ENCODE data around the gene ADGRV1.

Gene ADGRV1

GRCh38 chr5:90886381-90886780 lies 327.8 kb downstream of the ADGRV1 start:
- no peak overlapping the region for H3K4me3 ChIP-seq (ENCODE audit: insufficient read length, low read depth)
- no peak overlapping the region for H3K9ac ChIP-seq (ENCODE audit: insufficient read length, low read depth)
- DNase-seq (ENCODE audit: low read depth, low spot score), result no peak
- H3K4me1 ChIP-seq (ENCODE audit: insufficient read depth, insufficient read length), result no peaks in the 10 kb centered on the region
- no peaks in the 10 kb centered on the region for H3K27me3 ChIP-seq (ENCODE audit: insufficient read depth, insufficient read length)
- no peaks in the 10 kb centered on the region for H3K36me3 ChIP-seq (ENCODE audit: insufficient read depth, insufficient read length, low read length)
- no peaks in the 10 kb centered on the region for H3K9me3 ChIP-seq (ENCODE audit: insufficient read depth, low read length)
- TF ChIP-seq SUZ12 (IDR thresholded peaks at IDR 0.05; ENCODE audit: extremely low read depth, insufficient read depth, insufficient read length) (no peak), ZNF274 (IDR thresholded peaks at IDR 0.05; ENCODE audit: low read depth, low read length) (no peak), YY1 (IDR thresholded peaks at IDR 0.05; ENCODE audit: insufficient read depth, insufficient read length) (no peak)

GRCh38 chr5:90888511-90889324 lies 330.1 kb downstream of the ADGRV1 start:
- H3K36me3 ChIP-seq (ENCODE audit: insufficient read depth, insufficient read length, low read length), result no peaks in the 10 kb centered on the region
- H3K4me3 ChIP-seq (ENCODE audit: insufficient read length, low read depth), result no peak overlapping the region
- no peak overlapping the region for H3K9ac ChIP-seq (ENCODE audit: insufficient read length, low read depth)
- no peaks in the 10 kb centered on the region for H3K9me3 ChIP-seq (ENCODE audit: insufficient read depth, low read length)
- TF ChIP-seq SUZ12 (IDR thresholded peaks at IDR 0.05; ENCODE audit: extremely low read depth, insufficient read depth, insufficient read length), result no peak
- no peak for TF ChIP-seq ZNF274 (IDR thresholded peaks at IDR 0.05; ENCODE audit: low read depth, low read length)
- TF ChIP-seq YY1 (IDR thresholded peaks at IDR 0.05; ENCODE audit: insufficient read depth, insufficient read length), result no peak
- no peaks in the 10 kb centered on the region for H3K27me3 ChIP-seq (ENCODE audit: insufficient read depth, insufficient read length)
- H3K4me1 ChIP-seq (ENCODE audit: insufficient read depth, insufficient read length), result no peaks in the 10 kb centered on the region
- no peak for DNase-seq (ENCODE audit: low read depth, low spot score)

DNA sequence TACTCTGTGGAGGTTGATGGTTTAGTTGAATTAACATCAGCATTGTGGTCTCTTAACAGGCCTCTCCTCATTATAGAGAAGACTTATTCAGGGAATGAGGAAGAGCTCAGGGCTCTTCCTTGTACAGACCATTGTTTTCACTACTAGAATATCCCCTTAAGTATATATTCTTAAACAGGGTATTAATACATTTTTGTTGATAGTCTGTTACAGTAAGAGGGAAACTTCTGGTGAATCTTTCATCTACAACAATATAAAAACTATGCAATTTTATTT lies 330.7 kb downstream of the ADGRV1 start:
- no peaks in the 10 kb centered on the region for H3K36me3 ChIP-seq (ENCODE audit: insufficient read depth, insufficient read length, low read length)
- H3K9ac ChIP-seq (ENCODE audit: insufficient read length, low read depth), result no peak overlapping the region
- no peak for DNase-seq (ENCODE audit: low read depth, low spot score)
- H3K27me3 ChIP-seq (ENCODE audit: insufficient read depth, insufficient read length), result no peaks in the 10 kb centered on the region
- H3K4me3 ChIP-seq (ENCODE audit: insufficient read length, low read depth), result no peak overlapping the region
- TF ChIP-seq ZNF274 (IDR thresholded peaks at IDR 0.05; ENCODE audit: low read depth, low read length), result no peak
- TF ChIP-seq SUZ12 (IDR thresholded peaks at IDR 0.05; ENCODE audit: extremely low read depth, insufficient read depth, insufficient read length), result no peak
- TF ChIP-seq YY1 (IDR thresholded peaks at IDR 0.05; ENCODE audit: insufficient read depth, insufficient read length), result no peak
- H3K4me1 ChIP-seq (ENCODE audit: insufficient read depth, insufficient read length), result no peaks in the 10 kb centered on the region
- no peaks in the 10 kb centered on the region for H3K9me3 ChIP-seq (ENCODE audit: insufficient read depth, low read length)

DNA sequence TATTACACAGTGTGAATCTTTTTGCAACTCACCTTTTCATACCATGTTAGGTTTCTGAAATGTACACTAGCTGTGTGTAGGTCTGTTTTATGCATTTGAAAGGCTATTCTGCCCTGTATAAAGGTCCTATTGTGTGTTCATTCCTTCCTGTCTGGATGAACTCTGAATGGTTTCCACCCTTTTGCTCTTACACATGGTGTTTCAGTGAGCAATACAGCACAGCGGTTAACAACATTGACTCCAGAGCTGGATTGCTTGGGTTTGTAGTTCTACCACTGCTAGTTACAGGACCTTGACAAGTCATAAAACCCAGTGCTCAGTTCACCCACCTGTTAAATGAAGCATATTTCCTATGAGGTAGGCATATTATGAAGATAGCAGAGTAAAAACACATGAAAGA lies 331.6 kb downstream of the ADGRV1 start:
- TF ChIP-seq ZNF274 (IDR thresholded peaks at IDR 0.05; ENCODE audit: low read depth, low read length) (no peak), YY1 (IDR thresholded peaks at IDR 0.05; ENCODE audit: insufficient read depth, insufficient read length) (no peak), SUZ12 (IDR thresholded peaks at IDR 0.05; ENCODE audit: extremely low read depth, insufficient read depth, insufficient read length) (no peak)
- DNase-seq (ENCODE audit: low read depth, low spot score), result no peak
- Histone ChIP-seq H3K4me1 (ENCODE audit: insufficient read depth, insufficient read length) (no peaks in the 10 kb centered on the region), H3K36me3 (ENCODE audit: insufficient read depth, insufficient read length, low read length) (no peaks in the 10 kb centered on the region), H3K9ac (ENCODE audit: insufficient read length, low read depth) (no peak overlapping the region), H3K4me3 (ENCODE audit: insufficient read length, low read depth) (no peak overlapping the region), H3K27me3 (ENCODE audit: insufficient read depth, insufficient read length) (no peaks in the 10 kb centered on the region), H3K9me3 (ENCODE audit: insufficient read depth, low read length) (no peaks in the 10 kb centered on the region)

DNA sequence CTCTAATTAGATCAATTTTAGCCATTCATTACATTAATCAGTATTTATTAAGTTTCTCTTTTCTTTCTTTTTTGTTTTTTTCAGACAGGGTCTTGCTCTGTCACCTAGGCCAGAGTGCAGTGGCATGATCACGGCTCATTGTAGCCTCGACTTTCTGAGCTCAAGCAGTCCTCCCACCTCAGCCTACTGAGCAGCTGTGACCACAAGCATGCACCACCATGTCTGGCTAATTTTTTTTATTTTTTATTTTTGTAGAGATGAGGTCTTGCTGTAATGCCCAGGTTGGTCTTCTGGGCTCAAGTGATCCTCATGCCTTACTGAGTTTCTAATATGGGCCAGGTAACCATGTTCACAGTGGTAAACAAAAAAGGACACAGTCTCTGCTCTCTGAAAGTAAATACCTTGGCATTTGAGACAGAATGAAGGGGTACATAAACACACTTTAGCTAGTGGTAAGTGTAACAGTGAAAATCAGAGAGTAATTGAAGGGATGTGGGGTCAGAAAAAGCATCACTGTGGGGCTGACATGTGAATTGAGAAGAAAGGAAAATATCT lies 336.3 kb downstream of the ADGRV1 start:
- Histone ChIP-seq H3K27me3 (ENCODE audit: insufficient read depth, insufficient read length) (no peaks in the 10 kb centered on the region), H3K36me3 (ENCODE audit: insufficient read depth, insufficient read length, low read length) (no peaks in the 10 kb centered on the region), H3K9ac (ENCODE audit: insufficient read length, low read depth) (no peak overlapping the region), H3K4me3 (ENCODE audit: insufficient read length, low read depth) (no peak overlapping the region), H3K9me3 (ENCODE audit: insufficient read depth, low read length) (no peaks in the 10 kb centered on the region), H3K4me1 (ENCODE audit: insufficient read depth, insufficient read length) (no peaks in the 10 kb centered on the region)
- DNase-seq (ENCODE audit: low read depth, low spot score), result no peak
- TF ChIP-seq YY1 (IDR thresholded peaks at IDR 0.05; ENCODE audit: insufficient read depth, insufficient read length) (no peak), ZNF274 (IDR thresholded peaks at IDR 0.05; ENCODE audit: low read depth, low read length) (no peak), SUZ12 (IDR thresholded peaks at IDR 0.05; ENCODE audit: extremely low read depth, insufficient read depth, insufficient read length) (no peak)

DNA sequence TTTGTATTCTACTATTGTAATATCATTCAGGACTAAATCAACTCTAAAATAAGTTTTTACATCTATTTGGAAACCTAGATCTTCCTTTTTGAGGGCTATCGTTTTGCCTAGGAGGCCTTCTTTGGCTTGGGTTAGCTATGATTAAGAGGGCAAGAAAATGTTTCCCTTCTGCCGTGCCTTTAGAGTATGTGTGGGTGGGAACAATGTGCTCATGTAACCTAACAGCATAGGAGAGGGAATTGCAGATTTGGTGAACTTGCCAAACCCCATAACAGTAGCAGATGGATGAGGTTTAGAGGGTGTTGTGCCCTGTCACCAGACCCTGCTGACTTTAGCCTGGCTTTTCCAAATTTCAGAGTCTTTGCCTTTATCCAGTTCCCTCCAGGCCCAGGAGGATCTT lies 339.0 kb downstream of the ADGRV1 start:
- no peak for DNase-seq (ENCODE audit: low read depth, low spot score)
- no peak overlapping the region for H3K9ac ChIP-seq (ENCODE audit: insufficient read length, low read depth)
- TF ChIP-seq YY1 (IDR thresholded peaks at IDR 0.05; ENCODE audit: insufficient read depth, insufficient read length) (no peak), SUZ12 (IDR thresholded peaks at IDR 0.05; ENCODE audit: extremely low read depth, insufficient read depth, insufficient read length) (no peak), ZNF274 (IDR thresholded peaks at IDR 0.05; ENCODE audit: low read depth, low read length) (no peak)
- no peaks in the 10 kb centered on the region for H3K36me3 ChIP-seq (ENCODE audit: insufficient read depth, insufficient read length, low read length)
- H3K9me3 ChIP-seq (ENCODE audit: insufficient read depth, low read length), result no peaks in the 10 kb centered on the region
- H3K27me3 ChIP-seq (ENCODE audit: insufficient read depth, insufficient read length), result no peaks in the 10 kb centered on the region
- H3K4me1 ChIP-seq (ENCODE audit: insufficient read depth, insufficient read length), result no peaks in the 10 kb centered on the region
- H3K4me3 ChIP-seq (ENCODE audit: insufficient read length, low read depth), result no peak overlapping the region

DNA sequence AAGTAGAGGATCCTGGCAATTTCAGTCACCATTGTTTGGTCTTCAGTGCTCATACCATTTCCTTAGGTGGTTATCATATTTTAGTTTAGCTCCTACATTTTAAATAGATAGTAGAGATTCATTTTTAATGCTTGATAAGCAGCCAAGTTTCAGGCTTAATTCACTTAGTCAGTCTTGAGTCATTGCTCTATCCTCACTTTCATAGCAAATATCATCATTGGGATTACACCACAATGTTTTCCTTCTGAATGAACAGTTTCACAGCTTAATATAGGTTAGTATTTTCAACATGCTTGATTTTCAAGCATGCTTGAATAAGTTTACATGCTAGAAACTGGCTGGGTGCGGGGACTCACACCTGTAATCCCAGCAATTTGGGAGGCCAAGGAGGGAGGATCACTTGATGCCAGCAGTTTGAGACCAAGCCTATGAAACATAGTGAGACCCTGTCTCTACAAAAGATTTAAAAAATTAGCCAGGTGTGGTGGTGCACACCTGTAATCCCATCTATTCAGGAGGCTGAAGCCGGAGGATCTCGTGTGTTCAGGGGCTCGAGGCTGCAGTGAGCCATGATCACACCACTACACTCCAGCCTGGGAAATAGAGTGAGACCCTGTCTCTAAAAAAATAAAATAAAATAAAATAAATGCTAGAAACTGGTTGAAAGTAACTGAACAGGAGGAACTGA lies 339.9 kb downstream of the ADGRV1 start:
- TF ChIP-seq ZNF274 (IDR thresholded peaks at IDR 0.05; ENCODE audit: low read depth, low read length), result no peak
- no peak for TF ChIP-seq SUZ12 (IDR thresholded peaks at IDR 0.05; ENCODE audit: extremely low read depth, insufficient read depth, insufficient read length)
- no peak for TF ChIP-seq YY1 (IDR thresholded peaks at IDR 0.05; ENCODE audit: insufficient read depth, insufficient read length)
- DNase-seq (ENCODE audit: low read depth, low spot score), result no peak
- no peaks in the 10 kb centered on the region for H3K27me3 ChIP-seq (ENCODE audit: insufficient read depth, insufficient read length)
- no peaks in the 10 kb centered on the region for H3K4me1 ChIP-seq (ENCODE audit: insufficient read depth, insufficient read length)
- H3K9me3 ChIP-seq (ENCODE audit: insufficient read depth, low read length), result no peaks in the 10 kb centered on the region
- no peak overlapping the region for H3K9ac ChIP-seq (ENCODE audit: insufficient read length, low read depth)
- H3K4me3 ChIP-seq (ENCODE audit: insufficient read length, low read depth), result no peak overlapping the region
- no peaks in the 10 kb centered on the region for H3K36me3 ChIP-seq (ENCODE audit: insufficient read depth, insufficient read length, low read length)
